ENCODE results near the gene PSRC1. TPM values are rescaled to one million over a fixed set of nuclear protein-coding genes. Genes with fewer than 3 reads are reported as not detected.

Gene PSRC1
- total and polyA plus RNA-seq, 2 donors from 2014 or later = 3.5 to 4.2 TPM

DNA sequence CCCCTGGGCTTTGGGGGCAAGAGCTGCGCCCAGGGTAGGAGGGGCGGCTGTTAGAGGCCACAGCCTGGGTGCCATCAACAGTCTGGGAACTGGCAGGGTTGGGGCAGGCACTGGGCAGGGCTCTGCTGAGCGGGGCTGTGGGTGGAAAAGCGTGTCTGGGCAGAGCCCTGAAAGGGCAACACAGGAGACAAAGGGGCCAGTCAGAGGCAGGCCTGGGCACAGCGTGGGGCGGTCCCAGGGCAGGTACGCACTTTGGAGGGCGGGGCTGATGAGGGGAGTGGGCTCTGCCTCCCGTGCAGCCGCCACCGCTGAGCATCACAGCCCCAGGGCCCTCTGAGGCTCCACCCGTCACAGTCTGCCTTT is 19.7 kb downstream of the PSRC1 start:
- H3K9ac ChIP-seq (ENCODE audit: low read length in 3 of 3) = no peak overlapping the region
- intact Hi-C loops (cut with DNase I) = no loop called here
- no peak overlapping the region for H3K27ac ChIP-seq (ENCODE audit: low read depth in 2 of 2, low read length in 2 of 2)
- FAIRE-seq (no peak), DNase-seq (no peak)
- TF ChIP-seq, protein P1, sequence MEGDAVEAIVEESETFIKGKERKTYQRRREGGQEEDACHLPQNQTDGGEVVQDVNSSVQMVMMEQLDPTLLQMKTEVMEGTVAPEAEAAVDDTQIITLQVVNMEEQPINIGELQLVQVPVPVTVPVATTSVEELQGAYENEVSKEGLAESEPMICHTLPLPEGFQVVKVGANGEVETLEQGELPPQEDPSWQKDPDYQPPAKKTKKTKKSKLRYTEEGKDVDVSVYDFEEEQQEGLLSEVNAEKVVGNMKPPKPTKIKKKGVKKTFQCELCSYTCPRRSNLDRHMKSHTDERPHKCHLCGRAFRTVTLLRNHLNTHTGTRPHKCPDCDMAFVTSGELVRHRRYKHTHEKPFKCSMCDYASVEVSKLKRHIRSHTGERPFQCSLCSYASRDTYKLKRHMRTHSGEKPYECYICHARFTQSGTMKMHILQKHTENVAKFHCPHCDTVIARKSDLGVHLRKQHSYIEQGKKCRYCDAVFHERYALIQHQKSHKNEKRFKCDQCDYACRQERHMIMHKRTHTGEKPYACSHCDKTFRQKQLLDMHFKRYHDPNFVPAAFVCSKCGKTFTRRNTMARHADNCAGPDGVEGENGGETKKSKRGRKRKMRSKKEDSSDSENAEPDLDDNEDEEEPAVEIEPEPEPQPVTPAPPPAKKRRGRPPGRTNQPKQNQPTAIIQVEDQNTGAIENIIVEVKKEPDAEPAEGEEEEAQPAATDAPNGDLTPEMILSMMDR (IDR thresholded peaks at IDR 0.05; ENCODE audit: borderline replicate concordance, extremely low read depth, insufficient read depth) = no peak
- H3K36me3 ChIP-seq (ENCODE audit: control insufficient read depth in 2 of 3, insufficient read depth in 3 of 3, low read length in 3 of 3) = peaks cover 0 to 2% (median 0%) of the 10 kb centered on the region in 3 donors
- H3K4me3 ChIP-seq (ENCODE audit: low read length in 3 of 3) = no peak overlapping the region
- H3K9me3 ChIP-seq (ENCODE audit: control insufficient read depth in 2 of 3, insufficient read depth in 1 of 3, low read length in 3 of 3) = no peaks in the 10 kb centered on the region
- no peaks in the 10 kb centered on the region for H3K4me1 ChIP-seq (ENCODE audit: control insufficient read depth in 2 of 3, insufficient read depth in 2 of 3, low read depth in 1 of 3, low read length in 3 of 3)
- no peaks in the 10 kb centered on the region for H3K27me3 ChIP-seq (ENCODE audit: control insufficient read depth, insufficient read depth, low read length)

DNA sequence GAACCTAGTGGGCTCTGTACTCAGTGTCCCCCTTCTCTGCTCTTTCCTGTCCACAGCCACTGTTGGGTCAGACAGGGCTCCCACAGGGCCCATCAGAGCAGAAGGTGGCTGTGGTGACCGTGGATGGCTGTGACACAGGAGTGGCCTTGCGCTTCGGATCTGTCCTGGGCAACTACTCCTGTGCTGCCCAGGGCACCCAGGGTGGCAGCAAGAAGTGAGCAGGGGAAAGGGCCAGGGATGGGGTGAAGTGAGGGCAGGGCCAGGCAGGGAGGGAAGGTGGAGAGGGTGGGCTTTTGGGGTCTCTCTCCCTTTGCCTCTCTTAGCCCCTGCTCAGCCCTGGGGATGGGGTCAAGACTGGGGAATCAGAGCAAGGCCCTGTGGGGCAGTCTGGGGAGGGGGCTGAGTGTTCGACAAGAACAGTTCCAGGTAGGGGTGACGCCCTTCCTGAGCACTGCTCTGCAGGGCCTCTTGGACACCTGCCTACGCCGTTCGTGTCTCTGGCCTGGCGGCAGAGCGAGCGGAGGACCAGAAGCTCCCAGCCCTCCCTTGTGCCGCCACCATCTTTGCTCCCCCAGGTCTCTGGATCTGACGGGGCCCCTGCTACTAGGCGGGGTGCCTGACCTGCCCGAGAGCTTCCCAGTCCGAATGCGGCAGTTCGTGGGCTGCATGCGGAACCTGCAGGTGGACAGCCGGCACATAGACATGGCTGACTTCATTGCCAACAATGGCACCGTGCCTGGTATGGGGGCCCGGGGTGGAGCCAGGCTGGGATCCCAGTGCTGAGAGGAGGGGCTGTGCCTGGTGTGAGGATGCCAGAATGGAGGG is 20.5 kb downstream of the PSRC1 start:
- Histone ChIP-seq H3K27me3 (ENCODE audit: control insufficient read depth, insufficient read depth, low read length) (no peaks in the 10 kb centered on the region), H3K36me3 (ENCODE audit: control insufficient read depth in 2 of 3, insufficient read depth in 3 of 3, low read length in 3 of 3) (peaks cover 0 to 2% (median 0%) of the 10 kb centered on the region in 3 donors), H3K9me3 (ENCODE audit: control insufficient read depth in 2 of 3, insufficient read depth in 1 of 3, low read length in 3 of 3) (no peaks in the 10 kb centered on the region), H3K4me1 (ENCODE audit: control insufficient read depth in 2 of 3, insufficient read depth in 2 of 3, low read depth in 1 of 3, low read length in 3 of 3) (no peaks in the 10 kb centered on the region), H3K27ac (ENCODE audit: low read depth in 2 of 2, low read length in 2 of 2) (no peak overlapping the region), H3K4me3 (ENCODE audit: low read length in 3 of 3) (no peak overlapping the region), H3K9ac (ENCODE audit: low read length in 3 of 3) (no peak overlapping the region)
- FAIRE-seq = no peak
- intact Hi-C loops (cut with DNase I) = no loop called here
- peak in 1 of 5 donors; percentile 78 for DNase-seq
- TF ChIP-seq, protein P1 (IDR thresholded peaks at IDR 0.05; ENCODE audit: borderline replicate concordance, extremely low read depth, insufficient read depth) = no peak

DNA sequence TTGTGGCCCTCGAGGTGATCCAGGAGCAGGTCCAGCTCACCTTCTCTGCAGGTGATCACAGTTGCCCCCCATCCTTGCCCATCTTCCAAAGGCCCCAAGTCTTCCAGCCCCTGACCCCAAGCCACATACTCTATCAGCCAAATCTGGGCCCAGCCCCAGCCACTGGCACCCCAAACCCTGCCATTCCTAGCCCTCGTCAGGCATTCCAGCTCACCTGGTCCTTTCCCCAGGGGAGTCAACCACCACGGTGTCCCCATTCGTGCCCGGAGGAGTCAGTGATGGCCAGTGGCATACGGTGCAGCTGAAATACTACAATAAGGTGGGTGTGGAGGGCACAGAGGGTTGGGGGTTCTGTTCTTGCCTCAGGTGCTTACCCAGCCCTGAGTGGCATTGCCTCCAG is 21.4 kb downstream of the PSRC1 start:
- TF ChIP-seq, protein P1 (IDR thresholded peaks at IDR 0.05; ENCODE audit: borderline replicate concordance, extremely low read depth, insufficient read depth) = no peak
- DNase-seq (no peak), FAIRE-seq (no peak)
- Histone ChIP-seq H3K36me3 (ENCODE audit: control insufficient read depth in 2 of 3, insufficient read depth in 3 of 3, low read length in 3 of 3) (peaks cover 0 to 2% (median 0%) of the 10 kb centered on the region in 3 donors), H3K4me3 (ENCODE audit: low read length in 3 of 3) (no peak overlapping the region), H3K4me1 (ENCODE audit: control insufficient read depth in 2 of 3, insufficient read depth in 2 of 3, low read depth in 1 of 3, low read length in 3 of 3) (no peaks in the 10 kb centered on the region), H3K27ac (ENCODE audit: low read depth in 2 of 2, low read length in 2 of 2) (no peak overlapping the region), H3K9ac (ENCODE audit: low read length in 3 of 3) (no peak overlapping the region), H3K27me3 (ENCODE audit: control insufficient read depth, insufficient read depth, low read length) (no peaks in the 10 kb centered on the region), H3K9me3 (ENCODE audit: control insufficient read depth in 2 of 3, insufficient read depth in 1 of 3, low read length in 3 of 3) (no peaks in the 10 kb centered on the region)
- intact Hi-C loops (cut with DNase I) = no loop called here
